ENCODE data around the gene SPEG. TPM values are rescaled to one million over a fixed set of nuclear protein-coding genes. Genes with fewer than 3 reads are reported as not detected.

Gene SPEG
- total RNA-seq, 1 donor from 2014 or later = 5.6 TPM

- intact Hi-C loops (cut with DNase I) = no loop called here
- Histone ChIP-seq H3K27me3 (no peaks in the 10 kb centered on the region), H3K4me1 (no peaks in the 10 kb centered on the region), H3K4me3 (no peak overlapping the region), H3K9me3 (no peaks in the 10 kb centered on the region), H3K27ac (peak overlapping the region; percentile 7), H3K36me3 (no peaks in the 10 kb centered on the region)
- no peak for ATAC-seq
- DNase-seq = no peak
- TF ChIP-seq CTCF (IDR thresholded peaks at IDR 0.05) = no peak
Observed at GRCh38 chr2:219460424-219460926, 25.8 kb downstream of the SPEG start.

GRCh38 chr2:219461047-219461514, 26.4 kb downstream of the SPEG start:
- no peaks in the 10 kb centered on the region for H3K36me3 ChIP-seq
- no peak for TF ChIP-seq CTCF (IDR thresholded peaks at IDR 0.05)
- no peaks in the 10 kb centered on the region for H3K4me1 ChIP-seq
- H3K4me3 ChIP-seq = no peak overlapping the region
- no peaks in the 10 kb centered on the region for H3K9me3 ChIP-seq
- no peak for ATAC-seq
- no peak for DNase-seq
- H3K27ac ChIP-seq = no peak overlapping the region
- intact Hi-C loops (cut with DNase I) = no loop called here
- no peaks in the 10 kb centered on the region for H3K27me3 ChIP-seq

GRCh38 chr2:219461669-219462068, 27.0 kb downstream of the SPEG start:
- Histone ChIP-seq H3K27ac (no peak overlapping the region), H3K4me3 (no peak overlapping the region), H3K36me3 (no peaks in the 10 kb centered on the region), H3K4me1 (no peaks in the 10 kb centered on the region), H3K27me3 (no peaks in the 10 kb centered on the region), H3K9me3 (no peaks in the 10 kb centered on the region)
- TF ChIP-seq CTCF (IDR thresholded peaks at IDR 0.05) = no peak
- intact Hi-C loops (cut with DNase I) = no loop called here
- DNase-seq = no peak
- ATAC-seq = no peak

- Histone ChIP-seq H3K4me3 (no peak overlapping the region), H3K4me1 (no peaks in the 10 kb centered on the region), H3K36me3 (no peaks in the 10 kb centered on the region), H3K27me3 (no peaks in the 10 kb centered on the region), H3K9me3 (no peaks in the 10 kb centered on the region), H3K27ac (no peak overlapping the region)
- TF ChIP-seq CTCF (IDR thresholded peaks at IDR 0.05) = no peak
- ATAC-seq = no peak
- DNase-seq = no peak
- intact Hi-C loops (cut with DNase I) = no loop called here
Observed at GRCh38 chr2:219462349-219462748, 27.7 kb downstream of the SPEG start.

- intact Hi-C loops (cut with DNase I) = no loop called here
- DNase-seq (no peak), ATAC-seq (no peak)
- H3K9me3 ChIP-seq = no peaks in the 10 kb centered on the region
- H3K4me1 ChIP-seq = no peaks in the 10 kb centered on the region
- no peaks in the 10 kb centered on the region for H3K27me3 ChIP-seq
- TF ChIP-seq CTCF (IDR thresholded peaks at IDR 0.05) = no peak
- no peak overlapping the region for H3K27ac ChIP-seq
- H3K4me3 ChIP-seq = no peak overlapping the region
- no peaks in the 10 kb centered on the region for H3K36me3 ChIP-seq
Observed at GRCh38 chr2:219464286-219465032, 29.8 kb downstream of the SPEG start.
